HG03196 (cell line): ENCODE data around the gene KIAA0930.

Experiments
- ATAC-seq: cut with Tn5 transposase; IDR thresholded peaks from one replicate; pipeline ENCODE4 v1.9.1; 2021; ENCODE audit not compliant: unreplicated experiment

The KIAA0930 gene

DNA sequence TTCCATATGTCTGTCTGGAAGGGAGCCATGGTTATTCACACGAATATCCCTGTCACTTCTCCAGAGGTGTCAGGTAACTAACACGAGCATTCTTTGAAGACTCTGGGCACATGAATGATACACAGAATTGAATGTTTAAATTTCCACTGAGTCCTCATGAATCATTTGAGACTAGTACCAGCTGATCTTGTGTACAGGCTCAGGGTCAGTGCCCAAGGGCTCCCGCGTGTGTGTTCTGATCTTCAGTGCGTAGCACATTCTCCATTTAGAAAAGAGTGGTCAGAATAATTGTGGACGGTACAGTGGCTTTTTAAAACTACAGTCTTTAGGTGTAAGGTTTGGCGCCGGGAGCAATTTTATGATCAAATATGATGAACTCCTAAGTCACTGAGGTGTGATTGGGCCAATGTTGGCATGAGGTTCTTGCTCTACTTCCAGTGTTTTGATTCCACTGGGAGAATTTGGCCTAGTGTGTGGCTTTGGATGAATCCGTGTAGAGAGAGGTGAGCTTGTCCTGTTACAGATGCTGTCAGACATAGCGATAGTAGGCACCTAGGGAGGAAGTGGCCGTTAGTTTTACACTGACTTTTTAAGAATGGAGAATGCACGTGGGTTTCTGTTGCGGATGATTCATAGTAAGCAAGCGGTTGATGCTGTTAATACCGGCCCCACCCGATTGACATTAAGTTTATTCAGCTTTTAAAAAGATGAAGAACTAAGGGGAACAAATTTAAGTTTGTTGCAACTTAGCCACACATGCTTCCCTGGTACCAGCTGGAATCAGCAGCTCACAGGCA lies 54.8 kb downstream of the KIAA0930 start:
- ATAC-seq = no peak

- no peak for ATAC-seq
Observed at GRCh38 chr22:45183974-45184373, 56.7 kb downstream of the KIAA0930 start.

DNA sequence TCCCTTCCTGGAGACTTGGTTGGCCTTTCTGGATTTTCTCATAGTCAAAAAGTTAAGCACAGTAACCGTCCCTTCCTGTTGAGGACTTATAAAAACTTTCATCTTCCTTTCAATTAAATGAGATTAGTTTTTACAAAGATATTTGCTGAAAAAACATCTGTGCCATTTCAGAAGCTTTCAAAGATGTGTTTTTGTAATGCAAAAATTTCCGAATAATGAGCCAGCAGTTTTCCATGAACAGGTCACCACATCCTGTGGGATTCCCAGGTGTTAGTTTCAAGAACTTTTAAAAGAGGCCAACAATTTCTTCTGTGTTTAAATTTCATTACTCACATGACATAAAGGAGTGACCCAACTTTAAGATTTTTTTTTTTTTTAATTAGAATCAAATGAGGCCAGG lies 58.9 kb downstream of the KIAA0930 start:
- ATAC-seq = no peak

- no peak for ATAC-seq
Observed at GRCh38 chr22:45181240-45181639, 59.5 kb downstream of the KIAA0930 start.

DNA sequence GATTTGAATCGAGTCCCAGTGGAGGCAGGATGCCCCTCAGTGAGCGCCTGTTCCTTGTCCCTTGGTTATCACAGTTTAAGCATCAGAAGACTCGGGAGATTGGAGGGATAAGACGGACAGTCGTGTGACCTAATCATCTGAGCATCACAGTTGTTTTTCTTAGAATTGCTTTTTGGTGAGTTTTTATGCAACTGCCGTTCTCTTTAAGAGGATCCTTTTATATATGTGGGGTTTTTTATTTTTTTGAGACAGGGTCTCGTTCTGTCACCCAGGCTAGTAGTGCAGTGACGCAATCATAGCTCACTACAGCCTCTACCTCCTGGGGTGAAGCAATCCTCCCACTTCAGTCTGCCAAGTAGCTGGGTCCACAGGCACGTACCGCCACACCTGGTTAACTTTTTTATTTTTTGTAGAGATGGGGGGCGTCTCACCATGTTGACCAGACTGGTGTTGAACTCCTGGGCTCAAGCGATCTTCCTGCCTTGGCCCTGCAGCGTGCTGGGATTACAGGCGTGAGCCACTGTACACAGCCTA lies 60.5 kb downstream of the KIAA0930 start:
- no peak for ATAC-seq

- no peak for ATAC-seq
Observed at GRCh38 chr22:45179276-45180049, 61.2 kb downstream of the KIAA0930 start.

GRCh38 chr22:45172881-45173585 lies 67.7 kb downstream of the KIAA0930 start:
- no peak for ATAC-seq

GRCh38 chr22:45171830-45172229 lies 68.9 kb downstream of the KIAA0930 start:
- ATAC-seq = no peak

DNA sequence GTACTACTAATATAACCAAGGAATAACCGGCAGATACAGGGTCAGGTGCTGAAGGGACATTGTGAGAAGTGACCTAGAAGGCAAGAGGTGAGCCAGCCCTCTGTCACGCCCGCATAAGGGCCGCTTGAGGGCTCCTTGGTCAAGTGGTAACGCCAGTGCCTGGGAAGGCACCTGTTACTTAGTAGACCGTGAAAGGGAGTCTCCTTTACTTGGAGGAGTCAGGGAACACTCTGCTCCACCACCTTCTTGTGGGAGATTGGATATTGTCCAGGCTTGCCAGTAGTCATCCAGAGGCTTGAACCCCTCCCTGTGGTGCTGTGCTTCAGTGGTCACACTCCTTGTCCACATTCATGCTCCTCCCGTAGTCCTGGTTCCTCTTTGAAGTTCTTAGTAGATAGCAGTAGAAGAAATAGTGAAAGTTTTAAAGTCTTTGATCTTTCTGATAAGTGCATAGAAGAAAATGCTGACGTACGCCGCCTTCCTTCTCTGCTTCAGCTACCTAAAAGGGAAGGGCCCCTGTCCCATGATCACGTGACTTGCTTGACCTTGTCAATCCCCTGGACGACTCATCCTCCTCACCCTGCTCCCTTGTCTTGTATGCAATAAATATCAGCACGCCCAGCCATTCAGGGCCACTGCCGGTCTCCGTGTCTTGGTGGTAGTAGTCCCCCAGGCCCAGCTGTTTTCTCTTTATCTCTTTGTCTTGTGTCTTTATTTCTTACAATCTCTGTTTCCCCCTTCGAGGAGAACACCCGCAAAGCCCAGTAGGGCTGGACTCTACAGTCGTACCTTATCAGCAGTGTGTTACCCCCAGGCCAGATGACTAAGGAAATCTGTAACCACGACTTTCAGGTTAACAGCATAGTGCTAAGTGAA lies 70.9 kb downstream of the KIAA0930 start:
- no peak for ATAC-seq

- ATAC-seq = no peak
Observed at GRCh38 chr22:45166932-45167331, 73.8 kb downstream of the KIAA0930 start.

DNA sequence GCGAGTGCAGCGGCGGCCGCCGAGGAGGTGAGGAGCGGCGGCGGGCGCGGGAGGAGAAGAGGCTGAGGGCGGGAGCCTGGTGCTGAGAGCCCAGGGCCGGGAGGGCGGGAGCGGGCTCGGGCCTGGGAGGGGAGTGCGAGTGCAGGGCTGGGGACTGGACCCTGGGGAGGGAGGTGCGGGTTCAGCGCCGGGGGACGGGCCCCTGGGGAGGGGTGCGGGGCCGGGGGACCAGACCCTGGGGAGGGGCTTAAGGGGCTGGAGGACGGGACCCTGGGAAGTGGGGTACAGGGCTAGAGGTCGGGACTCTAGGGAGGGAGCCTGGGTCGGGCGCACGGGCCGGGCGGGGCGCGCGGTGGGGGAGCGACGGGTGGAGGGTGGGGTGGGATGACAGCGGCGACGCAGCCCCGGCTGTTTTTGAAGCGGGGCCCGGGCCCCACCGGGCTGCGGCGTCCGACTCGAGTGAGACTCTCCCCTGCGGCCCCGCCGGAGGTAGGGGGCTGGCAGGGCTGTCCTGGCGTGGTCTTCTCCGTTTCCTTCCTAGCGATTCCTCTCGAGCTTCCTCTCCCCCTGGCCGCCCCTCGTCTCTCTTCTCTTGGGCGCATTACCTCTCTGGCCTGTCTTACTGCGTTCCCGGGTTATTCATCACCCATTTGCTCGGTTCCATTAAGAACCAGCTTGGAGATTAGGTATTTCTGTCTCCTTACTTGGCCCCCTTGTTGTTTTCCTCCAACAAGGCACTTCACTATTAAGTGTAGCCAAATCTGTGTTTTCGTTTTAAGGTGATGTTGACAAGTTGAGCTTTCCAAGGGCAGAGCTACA lies 76.2 kb downstream of the KIAA0930 start:
- ATAC-seq = peak; percentile 36

DNA sequence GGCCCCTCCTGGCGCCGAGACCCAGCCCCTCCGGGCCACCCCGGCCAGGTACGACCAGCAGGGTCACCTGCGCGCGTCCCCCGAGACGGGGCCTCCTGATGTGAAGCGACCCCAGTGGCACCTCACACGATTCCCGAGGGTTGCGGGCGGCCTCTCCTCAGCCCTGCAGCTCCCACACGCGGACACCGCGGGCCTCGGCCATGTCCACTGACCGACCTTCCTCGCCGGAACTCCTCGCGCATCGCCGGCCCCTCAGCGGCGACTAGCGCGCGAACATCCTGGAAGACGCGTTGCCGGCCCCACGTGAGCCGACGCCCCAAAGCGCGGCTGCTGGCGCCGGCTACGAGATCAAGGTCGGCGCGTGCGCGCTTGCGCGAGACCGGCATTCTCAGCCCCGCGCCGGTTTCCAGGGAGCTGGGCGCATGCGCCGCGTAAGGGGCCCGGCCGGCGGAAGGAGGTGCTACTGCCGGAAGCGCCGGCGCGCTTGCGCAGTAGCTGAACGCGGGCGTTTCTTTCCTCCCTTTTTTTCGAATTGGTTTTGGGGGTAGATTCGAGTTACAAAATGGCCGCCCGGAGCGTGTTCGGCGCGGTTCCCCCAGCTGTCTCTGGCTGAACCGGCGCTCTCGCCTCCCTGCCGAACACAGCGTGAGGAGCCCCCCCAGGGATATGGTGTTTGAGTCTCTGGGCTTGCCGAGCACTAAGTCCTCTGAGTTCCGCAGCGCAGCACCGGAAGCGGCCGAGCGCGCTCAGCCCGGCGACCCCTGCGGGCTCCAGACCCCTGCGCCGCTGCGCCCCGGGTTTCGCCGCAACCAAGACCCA lies 77.0 kb downstream of the KIAA0930 start, which contains the start of gene NUP50:
Gene NUP50 (plus strand): TSS at position 475 of the 819 bp plus-strand sequence. CDS start 4,253 bp downstream, outside the sequence.
- peak; percentile 83 for ATAC-seq

DNA sequence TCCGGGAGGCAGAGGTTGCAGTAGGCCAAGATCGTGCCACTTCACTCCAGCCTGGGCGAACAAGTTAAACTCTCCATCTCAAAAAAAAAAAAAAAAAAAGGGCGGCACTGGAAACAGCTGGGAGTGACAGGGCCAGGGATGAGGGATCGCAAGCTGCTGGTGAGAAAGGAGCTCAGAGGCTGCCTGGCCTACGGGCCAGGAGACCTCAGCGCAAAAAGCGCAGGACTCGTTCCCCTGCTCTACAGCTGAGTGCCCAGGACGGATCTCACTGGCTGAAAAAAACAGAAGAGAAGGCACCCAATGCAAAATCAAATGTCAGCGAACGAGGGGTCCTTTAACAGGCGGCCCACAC lies 77.6 kb downstream of the KIAA0930 start:
- no peak for ATAC-seq

DNA sequence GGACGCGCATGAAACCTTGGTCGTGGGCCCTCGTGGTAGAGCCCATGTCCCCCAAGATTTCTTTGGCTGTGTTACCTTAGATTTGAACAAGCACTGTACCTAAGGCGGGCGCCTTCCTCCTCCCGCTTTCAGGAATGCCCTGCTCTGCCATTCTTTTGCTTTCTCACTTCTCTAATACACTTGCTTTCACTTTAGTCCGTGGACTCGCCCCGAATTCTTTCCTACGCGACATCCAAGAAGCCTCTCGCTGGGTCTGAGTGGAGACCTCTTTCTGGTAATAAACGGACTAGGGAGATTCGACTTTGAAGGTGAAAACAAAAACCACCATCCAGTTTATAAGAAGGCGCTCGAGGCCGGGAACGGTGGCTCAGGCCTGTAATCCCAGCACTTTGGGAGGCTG lies 78.2 kb downstream of the KIAA0930 start:
- ATAC-seq = no peak

DNA sequence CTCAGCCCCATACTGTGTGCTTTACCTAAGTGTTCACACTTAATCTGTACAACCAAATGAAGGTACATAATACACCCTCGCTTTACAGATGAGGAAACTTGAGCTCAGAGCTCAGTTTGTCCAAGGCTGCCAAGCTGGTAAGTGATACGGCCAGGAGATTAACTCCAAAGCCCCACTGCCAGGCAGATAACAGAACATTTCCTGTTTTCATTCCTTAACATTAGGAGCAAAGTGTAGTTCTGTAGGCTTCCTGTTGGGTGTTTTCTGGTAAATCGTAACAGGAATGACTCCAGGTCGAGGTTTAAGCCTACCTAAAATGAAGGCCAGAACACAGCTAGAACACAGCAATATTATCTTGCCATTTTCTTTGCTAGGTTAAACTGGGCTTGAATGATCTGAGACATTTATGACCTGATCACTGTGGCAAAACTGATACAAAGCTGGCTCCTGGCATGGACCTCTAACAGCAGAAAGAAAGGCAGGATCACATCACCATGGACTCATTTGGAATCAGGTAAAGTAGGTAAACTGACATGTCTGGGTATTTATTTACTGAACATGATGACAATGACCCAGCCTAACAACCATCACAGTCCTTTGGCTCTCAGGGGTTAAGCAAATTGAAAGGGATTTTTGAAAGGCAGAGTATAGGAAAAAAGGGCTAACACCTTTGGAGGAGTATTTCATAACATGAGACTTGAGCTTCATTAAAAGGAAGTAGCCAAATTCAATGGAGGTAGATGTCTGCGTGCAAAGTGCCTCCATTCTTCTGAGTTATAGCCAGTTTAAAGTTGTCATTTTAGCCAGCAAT lies 80.8 kb downstream of the KIAA0930 start:
- no peak for ATAC-seq

DNA sequence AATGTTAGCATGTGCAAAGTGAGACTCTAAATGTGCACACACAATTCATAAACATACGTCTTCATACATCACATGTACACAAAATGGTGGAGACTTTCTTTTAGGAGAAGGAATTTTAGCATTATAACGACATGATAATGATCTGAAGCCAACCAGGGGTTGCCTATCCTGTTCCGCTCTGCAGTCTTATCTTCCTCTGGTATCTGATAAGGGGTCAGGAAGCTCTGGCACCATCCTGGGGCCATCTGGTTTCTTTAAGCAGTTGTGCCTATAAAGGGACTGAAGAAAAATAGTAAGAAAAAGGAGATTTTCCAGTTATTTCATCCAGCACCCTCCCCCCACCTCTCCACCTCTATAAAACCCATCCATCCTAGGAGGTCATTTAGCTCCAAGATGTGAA lies 82.8 kb downstream of the KIAA0930 start:
- ATAC-seq = no peak

GRCh38 chr22:45155050-45155840 lies 85.4 kb downstream of the KIAA0930 start:
- ATAC-seq = no peak
